Epithelial cell of esophagus (primary cell): Measurements from ENCODE around the gene PIGK.
"Not testable (repeated sequence)": the region's sequence is repeated elsewhere in the genome, so short reads cannot be mapped to it uniquely, and the experiment has no call there.

ENCODE experiments used
- DNase-seq: peaks from one replicate; pipeline ENCODE4 v3.0.0; 2010; ENCODE audit warnings: low read depth
- H3K4me3 ChIP-seq: 2 replicates; pipeline ENCODE4 v1.5.1; 2011; ENCODE audit warnings: mild to moderate bottlenecking, low read length, control low read depth
- TF ChIP-seq, protein P1 (sequence below): IDR thresholded peaks from 2 replicates; pipeline ENCODE4 v1.5.1; 2011; ENCODE audit warnings: low read depth, mild to moderate bottlenecking, low read length, control low read depth, inconsistent platforms; ENCODE audit not compliant: insufficient read depth; ENCODE audit errors: missing control alignments

The PIGK gene

DNA sequence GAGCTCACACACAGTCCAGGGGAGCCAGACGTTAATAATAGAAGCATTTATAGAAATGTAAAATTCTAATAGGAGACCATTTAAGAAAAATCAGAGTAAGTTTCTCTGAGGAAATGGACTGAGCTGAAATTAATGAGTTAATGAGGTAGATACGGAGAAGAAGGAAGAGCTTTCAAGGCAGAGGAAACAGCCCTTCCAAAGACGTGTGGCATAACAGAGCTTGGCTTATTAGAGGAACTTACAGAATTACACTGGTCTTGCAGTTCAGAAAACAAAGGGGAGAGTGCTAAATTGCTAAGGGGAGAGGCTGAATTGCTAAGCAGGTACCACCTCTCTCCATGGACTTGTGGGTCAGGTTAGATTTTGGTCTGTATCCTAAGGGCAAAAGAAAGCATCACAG is 8.2 kb upstream of the PIGK start:
- TF ChIP-seq, protein P1, sequence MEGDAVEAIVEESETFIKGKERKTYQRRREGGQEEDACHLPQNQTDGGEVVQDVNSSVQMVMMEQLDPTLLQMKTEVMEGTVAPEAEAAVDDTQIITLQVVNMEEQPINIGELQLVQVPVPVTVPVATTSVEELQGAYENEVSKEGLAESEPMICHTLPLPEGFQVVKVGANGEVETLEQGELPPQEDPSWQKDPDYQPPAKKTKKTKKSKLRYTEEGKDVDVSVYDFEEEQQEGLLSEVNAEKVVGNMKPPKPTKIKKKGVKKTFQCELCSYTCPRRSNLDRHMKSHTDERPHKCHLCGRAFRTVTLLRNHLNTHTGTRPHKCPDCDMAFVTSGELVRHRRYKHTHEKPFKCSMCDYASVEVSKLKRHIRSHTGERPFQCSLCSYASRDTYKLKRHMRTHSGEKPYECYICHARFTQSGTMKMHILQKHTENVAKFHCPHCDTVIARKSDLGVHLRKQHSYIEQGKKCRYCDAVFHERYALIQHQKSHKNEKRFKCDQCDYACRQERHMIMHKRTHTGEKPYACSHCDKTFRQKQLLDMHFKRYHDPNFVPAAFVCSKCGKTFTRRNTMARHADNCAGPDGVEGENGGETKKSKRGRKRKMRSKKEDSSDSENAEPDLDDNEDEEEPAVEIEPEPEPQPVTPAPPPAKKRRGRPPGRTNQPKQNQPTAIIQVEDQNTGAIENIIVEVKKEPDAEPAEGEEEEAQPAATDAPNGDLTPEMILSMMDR = no peak
- H3K4me3 ChIP-seq = no peak overlapping the region
- DNase-seq = no peak

DNA sequence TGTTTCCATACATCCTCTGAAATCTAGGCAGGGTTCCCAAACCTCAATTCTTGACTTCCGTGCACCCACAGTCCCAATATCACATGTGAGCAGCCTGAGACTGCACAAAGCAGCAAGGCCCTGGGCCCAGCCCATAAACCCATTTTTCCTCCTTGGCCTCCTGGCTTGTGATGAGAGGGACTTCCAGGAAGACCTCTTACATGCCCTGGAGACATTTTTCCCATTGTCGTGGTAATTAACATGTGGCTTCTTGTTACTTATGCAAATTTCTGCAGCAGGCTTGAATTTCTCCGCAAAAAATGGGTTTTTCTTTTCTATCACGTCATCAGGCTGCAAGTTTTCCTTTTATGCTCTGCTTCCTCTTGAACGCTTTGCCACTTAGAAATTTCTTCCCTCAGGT is 3.3 kb upstream of the PIGK start:
- no peak overlapping the region for H3K4me3 ChIP-seq
- TF ChIP-seq, protein P1 = no peak
- DNase-seq = no peak

DNA sequence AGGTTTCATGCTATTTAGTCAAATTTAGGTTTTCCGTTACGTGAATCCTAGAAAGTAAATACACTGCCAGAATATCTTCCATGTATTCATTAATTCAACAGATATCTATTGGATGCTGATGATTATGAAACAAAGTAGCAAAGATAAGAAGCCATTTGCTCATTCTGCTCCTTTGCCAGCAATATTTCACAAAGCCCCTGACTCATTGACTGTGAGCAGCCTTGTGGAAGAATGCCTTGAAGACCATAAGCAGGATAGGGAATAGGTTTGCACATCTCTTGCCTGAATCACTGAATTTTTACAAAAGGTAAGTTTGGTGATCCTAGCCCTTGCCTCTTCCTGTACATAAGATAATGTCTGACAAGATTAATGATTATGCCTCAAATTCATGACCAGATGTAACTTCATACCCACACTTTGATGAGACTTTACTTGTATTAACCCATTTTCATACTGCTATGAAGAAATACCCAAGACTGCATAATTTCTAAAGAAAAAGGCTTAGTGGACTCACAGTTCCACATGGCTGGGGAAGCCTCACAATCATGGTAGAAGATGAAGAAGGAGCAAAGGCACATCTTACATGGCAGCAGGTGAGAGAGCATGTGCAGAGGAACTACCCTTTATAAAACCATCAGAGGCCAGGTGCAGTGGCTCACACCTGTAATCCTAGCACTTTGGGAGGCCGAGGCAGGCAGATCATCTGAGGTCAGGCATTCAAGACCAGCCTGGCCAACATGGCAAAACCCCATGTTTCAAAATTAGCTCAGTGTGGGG is 1.6 kb upstream of the PIGK start:
- peak; percentile 82 for DNase-seq
- TF ChIP-seq, protein P1 = no peak
- no peak overlapping the region for H3K4me3 ChIP-seq

DNA sequence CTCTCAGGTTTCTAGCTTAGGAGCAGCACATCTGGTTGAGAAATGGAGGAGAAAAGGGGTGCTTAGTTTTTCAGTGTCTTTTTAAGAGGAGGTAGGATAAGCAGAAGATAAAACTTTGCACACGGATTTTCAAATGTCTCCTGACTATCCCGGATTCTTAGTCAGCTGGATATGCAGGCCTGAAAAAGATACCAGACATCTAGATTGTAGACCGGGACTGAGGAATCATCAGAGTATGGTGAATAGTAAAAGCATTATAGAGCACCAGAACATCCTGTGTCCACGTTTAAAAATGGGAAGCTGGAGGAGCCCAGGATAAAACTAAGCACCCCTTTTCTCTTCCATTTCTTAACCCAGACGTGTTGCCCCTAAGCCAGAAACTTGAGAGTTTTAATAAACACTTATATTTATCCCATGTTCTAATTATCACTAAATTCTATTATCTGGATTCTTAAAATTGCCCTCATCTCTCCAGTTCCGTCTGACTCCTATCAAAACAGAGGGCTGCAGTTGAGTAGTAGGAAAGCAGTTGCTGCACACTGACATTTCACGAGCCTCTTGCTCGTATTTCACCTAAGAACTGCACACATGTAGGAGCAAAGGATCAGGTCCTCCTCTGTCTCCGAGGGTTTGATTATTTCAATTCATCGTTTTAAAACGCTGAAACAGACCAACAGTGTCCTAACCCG is 609 bp downstream of the PIGK start:
- peak; percentile 19 for DNase-seq

DNA sequence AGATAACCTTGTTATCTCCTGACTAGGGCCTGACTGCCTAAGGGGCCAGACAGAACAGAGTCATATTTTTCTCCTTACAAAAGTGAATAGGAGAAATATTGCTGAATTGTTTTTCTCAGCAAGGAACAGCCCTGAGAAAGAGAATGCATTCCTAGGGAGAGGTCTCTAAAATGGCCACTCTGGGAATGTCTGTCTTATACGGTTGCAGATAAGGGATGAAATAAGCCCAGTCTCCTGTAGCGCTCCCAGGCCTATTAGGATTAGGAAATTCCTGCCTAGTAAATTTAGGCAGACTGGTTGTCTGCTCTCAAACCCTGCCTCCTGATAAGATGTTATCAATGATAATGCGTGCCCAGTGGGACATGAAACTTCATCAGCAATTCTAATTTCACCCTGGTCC is 15.2 kb downstream of the PIGK start:
- not testable (repeated sequence) for H3K4me3 ChIP-seq, DNase-seq

More for the DNA sequence above, 609 bp downstream of the PIGK start:
- TF ChIP-seq, protein P1 = no peak
- peak overlapping the region; percentile 99 for H3K4me3 ChIP-seq

DNA sequence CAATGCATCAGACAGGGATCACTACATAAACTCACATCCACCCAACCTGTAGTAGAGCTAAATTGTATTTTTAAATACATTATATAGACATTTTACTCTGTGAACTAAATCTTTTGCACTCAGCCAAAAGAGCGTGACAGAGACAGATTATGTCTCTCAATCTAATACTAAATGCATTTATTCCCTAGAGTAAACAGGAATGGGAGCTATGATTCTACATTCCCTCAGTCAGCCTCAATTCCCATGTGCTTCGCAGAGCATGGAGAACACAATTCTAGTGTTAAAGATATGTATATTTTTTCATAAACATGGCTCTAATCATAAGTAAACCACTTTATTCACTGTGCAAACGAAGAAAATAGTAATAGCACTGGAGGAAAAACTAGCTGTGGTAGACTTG is 16.5 kb downstream of the PIGK start:
- TF ChIP-seq, protein P1 = no peak
- DNase-seq = no peak

DNA sequence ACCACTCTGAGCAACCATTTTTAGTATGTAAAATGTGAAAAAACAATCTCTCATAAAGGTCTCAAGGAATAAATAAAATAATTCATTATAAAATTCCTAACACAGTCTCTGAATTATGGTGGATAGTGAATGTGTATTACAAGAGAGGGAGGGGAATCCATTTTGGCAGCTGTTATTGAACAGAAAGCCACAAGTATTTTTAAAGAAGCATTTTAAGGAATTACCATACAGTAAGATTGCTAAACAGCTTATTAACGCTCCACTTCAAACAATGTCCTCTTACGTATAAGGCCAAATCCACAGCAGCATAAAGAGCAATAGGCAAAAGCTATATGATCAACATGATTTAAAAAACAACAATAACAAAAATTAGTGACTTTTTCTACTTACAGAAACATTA is 18.4 kb downstream of the PIGK start:
- TF ChIP-seq, protein P1 = no peak
- no peak overlapping the region for H3K4me3 ChIP-seq
- no peak for DNase-seq

More for the DNA sequence above, 16.5 kb downstream of the PIGK start:
- no peak overlapping the region for H3K4me3 ChIP-seq
